Colonic mucosa (tissue), 4 donors: ENCODE results near the gene MARVELD1. TPM values are rescaled to one million over a fixed set of nuclear protein-coding genes. Genes with fewer than 3 reads are reported as not detected.

Experiments used
- DNase-seq: peaks from one replicate; pipeline ENCODE4 v3.0.0-alpha.2; 2020
- H3K27ac ChIP-seq: fragments of 200-600 bp; one replicate; pipeline ENCODE4 v1.8.0; 2021
- H3K27me3 ChIP-seq: fragments of 200-600 bp; one replicate; pipeline ENCODE4 v1.8.0; 2021
- H3K36me3 ChIP-seq: fragments of 200-600 bp; one replicate; pipeline ENCODE4 v1.8.0; 2021
- H3K4me1 ChIP-seq: fragments of 200-600 bp; one replicate; pipeline ENCODE4 v1.8.0; 2021; ENCODE audit warnings: mild to moderate bottlenecking
- H3K4me3 ChIP-seq: fragments of 200-600 bp; one replicate; pipeline ENCODE4 v1.8.0; 2021
- H3K9ac ChIP-seq, 2 donors: one replicate each; pipeline ENCODE4 v1.7.0; 2013; ENCODE audit warnings: control low read depth in 2 of 2, low read depth in 2 of 2, low read length in 2 of 2
- H3K9me3 ChIP-seq: fragments of 200-600 bp; one replicate; pipeline ENCODE4 v1.8.0; 2021
- CTCF ChIP-seq: fragments of 200-600 bp; IDR thresholded peaks from one replicate; pipeline ENCODE4 v1.8.0; 2022; ENCODE audit warnings: antibody characterized with exemption, mild to moderate bottlenecking
- intact Hi-C: fragments of 100-400 bp; cut with DNase I; formaldehyde crosslinking; loops from one replicate; pipeline ENCODE4 v1.14.1; 2022
- total RNA-seq, 2 donors: library from RNA; stranded (reverse); fragmentation: NEBNext Ultra II Directional in 1 of 2; extraction: Animal tissue kit (Norgen Biotek cat#: 25700) in 1 of 2; gene quantifications; one replicate each; pipeline ENCODE4 v1.2.1, GENCODE V29; 2021
- donor health status: healthy.
- donor health status: DM: no; HTN: no; CAD: no.
- donor health status: DM: no; HTN: no; CAD: no.

MARVELD1 gene
- total RNA-seq, 2 donors from 2014 or later: 25.7 to 31.7 TPM

GRCh38 chr10:97673736-97674525 is 39.6 kb upstream of the MARVELD1 start:
- H3K27me3 ChIP-seq: no peaks in the 10 kb centered on the region
- H3K9me3 ChIP-seq: no peaks in the 10 kb centered on the region
- H3K4me1 ChIP-seq: peaks cover 2% of the 10 kb centered on the region
- intact Hi-C loops: loop anchor here (10.0 kb wide), 1 partner anchor 61 kb away; the partner anchor contains the start of gene ZFYVE27
- no peak for DNase-seq
- TF ChIP-seq CTCF: no peak
- H3K9ac ChIP-seq: no peak overlapping the region
- H3K36me3 ChIP-seq: no peaks in the 10 kb centered on the region
- H3K27ac ChIP-seq: no peak overlapping the region
- H3K4me3 ChIP-seq: no peak overlapping the region

GRCh38 chr10:97675222-97675621 is 38.3 kb upstream of the MARVELD1 start:
- Histone ChIP-seq H3K27ac (no peak overlapping the region), H3K9ac (no peak overlapping the region), H3K4me1 (peaks cover 2% of the 10 kb centered on the region), H3K36me3 (no peaks in the 10 kb centered on the region), H3K27me3 (no peaks in the 10 kb centered on the region), H3K4me3 (no peak overlapping the region), H3K9me3 (no peaks in the 10 kb centered on the region)
- intact Hi-C loops: loop anchor here (10.0 kb wide), 1 partner anchor 60 kb away; the partner anchor contains the start of gene ZFYVE27
- TF ChIP-seq CTCF: no peak
- no peak for DNase-seq

GRCh38 chr10:97676770-97677581 is 36.6 kb upstream of the MARVELD1 start:
- Histone ChIP-seq H3K27me3 (no peaks in the 10 kb centered on the region), H3K9ac (no peak overlapping the region), H3K27ac (no peak overlapping the region), H3K9me3 (no peaks in the 10 kb centered on the region), H3K4me3 (no peak overlapping the region), H3K36me3 (no peaks in the 10 kb centered on the region), H3K4me1 (peaks cover 5% of the 10 kb centered on the region)
- no peak for DNase-seq
- intact Hi-C loops: loop anchor here (10.0 kb wide), 1 partner anchor 58 kb away; the partner anchor contains the start of gene ZFYVE27
- TF ChIP-seq CTCF: peak; percentile 87

GRCh38 chr10:97679594-97679993 is 33.9 kb upstream of the MARVELD1 start:
- Histone ChIP-seq H3K4me1 (peaks cover 14% of the 10 kb centered on the region), H3K36me3 (no peaks in the 10 kb centered on the region)
- no peak for TF ChIP-seq CTCF

GRCh38 chr10:97682042-97682441 is 31.5 kb upstream of the MARVELD1 start:
- Histone ChIP-seq H3K4me3 (no peak overlapping the region), H3K9me3 (no peaks in the 10 kb centered on the region), H3K36me3 (no peaks in the 10 kb centered on the region), H3K27ac (peak overlapping the region; percentile 86), H3K9ac (peak overlapping the region; percentile 37 to 52), H3K27me3 (no peaks in the 10 kb centered on the region), H3K4me1 (peaks cover 14% of the 10 kb centered on the region)
- TF ChIP-seq CTCF: no peak
- DNase-seq: peak; percentile 56
- intact Hi-C loops: no loop called here

More at GRCh38 chr10:97679594-97679993, 33.9 kb upstream of the MARVELD1 start:
- Histone ChIP-seq H3K27me3 (no peaks in the 10 kb centered on the region), H3K9ac (no peak overlapping the region), H3K9me3 (no peaks in the 10 kb centered on the region), H3K4me3 (no peak overlapping the region), H3K27ac (no peak overlapping the region)
- DNase-seq: no peak
- intact Hi-C loops: loop anchor here (10.0 kb wide), 1 partner anchor 55 kb away; the partner anchor contains the start of gene ZFYVE27
